Activated naive CD4-positive, alpha-beta T cell treated with anti-CD3 and anti-CD28 coated beads, Interleukin-2, amount 10 ng/mL, durations not matched to agents 7 days and 5 days (primary cell): ENCODE measurements around the gene GIPC2.
"Not testable (repeated sequence)": the region's sequence is repeated elsewhere in the genome, so short reads cannot be mapped to it uniquely, and the experiment has no call there.

ENCODE experiments used
- CTCF ChIA-PET: fragments of 350-600 bp; sonication (Branson Sonifier 250); formaldehyde crosslinking; loops from one replicate; lab custom pipeline; 2021; ENCODE audit warnings: antibody characterized with exemption; lab: Charles Lee
- DNase-seq: peaks from one replicate; pipeline ENCODE4 v3.0.0-alpha.2; 2020
- H3K27ac Mint-ChIP-seq: one replicate; pipeline ENCODE4 v1.8.0; 2021; ENCODE audit warnings: mild to moderate bottlenecking, moderate library complexity, mixed read lengths
- H3K27me3 Mint-ChIP-seq: one replicate; pipeline ENCODE4 v1.8.0; 2021; ENCODE audit warnings: mild to moderate bottlenecking, mixed read lengths
- H3K36me3 Mint-ChIP-seq: one replicate; pipeline ENCODE4 v1.8.0; 2021; ENCODE audit warnings: mixed read lengths
- H3K4me1 Mint-ChIP-seq: one replicate; pipeline ENCODE4 v1.8.0; 2021; ENCODE audit warnings: mixed read lengths
- H3K4me3 Mint-ChIP-seq: one replicate; pipeline ENCODE4 v1.8.0; 2021; ENCODE audit warnings: mild to moderate bottlenecking, moderate library complexity, mixed read lengths
- H3K9me3 Mint-ChIP-seq: one replicate; pipeline ENCODE4 v1.8.0; 2021; ENCODE audit warnings: mixed read lengths

Gene GIPC2

GRCh38 chr1:78102916-78103315, 57.1 kb downstream of the GIPC2 start:
- H3K27me3 Mint-ChIP-seq = no peaks in the 10 kb centered on the region
- H3K4me3 Mint-ChIP-seq = no peak overlapping the region
- no peak for DNase-seq
- H3K9me3 Mint-ChIP-seq = no peaks in the 10 kb centered on the region
- CTCF ChIA-PET = no interaction called here
- H3K27ac Mint-ChIP-seq = no peak overlapping the region
- no peaks in the 10 kb centered on the region for H3K4me1 Mint-ChIP-seq
- H3K36me3 Mint-ChIP-seq = no peaks in the 10 kb centered on the region

- no peak for DNase-seq
- Mint-ChIP-seq H3K27ac (no peak overlapping the region), H3K4me3 (no peak overlapping the region), H3K4me1 (no peaks in the 10 kb centered on the region), H3K36me3 (no peaks in the 10 kb centered on the region), H3K27me3 (no peaks in the 10 kb centered on the region), H3K9me3 (no peaks in the 10 kb centered on the region)
- CTCF ChIA-PET = no interaction called here
Observed at GRCh38 chr1:78104322-78104721, 58.6 kb downstream of the GIPC2 start.

- DNase-seq, H3K9me3 Mint-ChIP-seq, H3K27ac Mint-ChIP-seq, CTCF ChIA-PET, H3K4me1 Mint-ChIP-seq, H3K27me3 Mint-ChIP-seq, H3K4me3 Mint-ChIP-seq, H3K36me3 Mint-ChIP-seq: not testable (repeated sequence)
Observed at GRCh38 chr1:78109659-78110058, 63.9 kb downstream of the GIPC2 start.

GRCh38 chr1:78113156-78113916, 67.6 kb downstream of the GIPC2 start:
- peaks cover 6% of the 10 kb centered on the region for H3K27me3 Mint-ChIP-seq
- DNase-seq = no peak
- CTCF ChIA-PET = interaction anchor here (1.0 to 1.8 kb wide), 11 partner anchors 13 to 967 kb away, joined by 3 to 11 read pairs (median 5); partner anchors contain the start of gene DNAJB4
- H3K4me1 Mint-ChIP-seq = no peaks in the 10 kb centered on the region
- H3K36me3 Mint-ChIP-seq = no peaks in the 10 kb centered on the region
- no peak overlapping the region for H3K4me3 Mint-ChIP-seq
- no peaks in the 10 kb centered on the region for H3K9me3 Mint-ChIP-seq
- peak overlapping the region; percentile 6 for H3K27ac Mint-ChIP-seq

GRCh38 chr1:78114034-78114956, 68.5 kb downstream of the GIPC2 start:
- Mint-ChIP-seq H3K9me3 (no peaks in the 10 kb centered on the region), H3K4me1 (no peaks in the 10 kb centered on the region), H3K27ac (no peak overlapping the region), H3K4me3 (no peak overlapping the region), H3K36me3 (no peaks in the 10 kb centered on the region), H3K27me3 (peaks cover 6% of the 10 kb centered on the region)
- peak; percentile 66 for DNase-seq
- CTCF ChIA-PET = interaction anchor here (0.6 to 1.8 kb wide), 18 partner anchors 9 to 968 kb away, joined by 3 to 11 read pairs (median 4); partner anchors contain the start of gene DNAJB4

GRCh38 chr1:78120485-78120884, 74.7 kb downstream of the GIPC2 start:
- H3K4me3 Mint-ChIP-seq, CTCF ChIA-PET, H3K36me3 Mint-ChIP-seq, DNase-seq, H3K27me3 Mint-ChIP-seq, H3K27ac Mint-ChIP-seq, H3K4me1 Mint-ChIP-seq, H3K9me3 Mint-ChIP-seq: not testable (repeated sequence)

GRCh38 chr1:78121710-78122109, 75.9 kb downstream of the GIPC2 start:
- Mint-ChIP-seq H3K27ac (no peak overlapping the region), H3K4me3 (no peak overlapping the region), H3K27me3 (peaks cover 4% of the 10 kb centered on the region), H3K36me3 (no peaks in the 10 kb centered on the region), H3K9me3 (no peaks in the 10 kb centered on the region), H3K4me1 (no peaks in the 10 kb centered on the region)
- CTCF ChIA-PET = no interaction called here
- DNase-seq = no peak

- no peak overlapping the region for H3K27ac Mint-ChIP-seq
- CTCF ChIA-PET = interaction anchor here (0.7 to 1.4 kb wide), 2 partner anchors 8 to 65 kb away, joined by 3 to 6 read pairs; no protein-coding TSS in a partner anchor
- no peak overlapping the region for H3K4me3 Mint-ChIP-seq
- H3K27me3 Mint-ChIP-seq = peaks cover 4% of the 10 kb centered on the region
- H3K9me3 Mint-ChIP-seq = no peaks in the 10 kb centered on the region
- H3K36me3 Mint-ChIP-seq = no peaks in the 10 kb centered on the region
- DNase-seq = no peak
- no peaks in the 10 kb centered on the region for H3K4me1 Mint-ChIP-seq
Observed at GRCh38 chr1:78122389-78122788, 76.6 kb downstream of the GIPC2 start.

- CTCF ChIA-PET = interaction anchor here (1.0 kb wide), 1 partner anchor 12 kb away, joined by 3 read pairs; no protein-coding TSS in a partner anchor
- Mint-ChIP-seq H3K27me3 (peaks cover 4% of the 10 kb centered on the region), H3K4me1 (no peaks in the 10 kb centered on the region), H3K36me3 (no peaks in the 10 kb centered on the region), H3K4me3 (no peak overlapping the region), H3K27ac (no peak overlapping the region), H3K9me3 (no peaks in the 10 kb centered on the region)
- DNase-seq = no peak
Observed at GRCh38 chr1:78126506-78126905, 80.7 kb downstream of the GIPC2 start.

- peaks cover 5% of the 10 kb centered on the region for H3K27me3 Mint-ChIP-seq
- no peak for DNase-seq
- no peaks in the 10 kb centered on the region for H3K9me3 Mint-ChIP-seq
- H3K4me1 Mint-ChIP-seq = no peaks in the 10 kb centered on the region
- CTCF ChIA-PET = interaction anchor here (0.6 to 6.0 kb wide), 10 partner anchors 11 to 543 kb away, joined by 3 to 48 read pairs (median 3); partner anchors contain the start of gene DNAJB4
- no peak overlapping the region for H3K4me3 Mint-ChIP-seq
- no peaks in the 10 kb centered on the region for H3K36me3 Mint-ChIP-seq
- H3K27ac Mint-ChIP-seq = no peak overlapping the region
Observed at GRCh38 chr1:78132174-78132947, 86.6 kb downstream of the GIPC2 start.

GRCh38 chr1:78132948-78133322, 87.2 kb downstream of the GIPC2 start:
- Mint-ChIP-seq H3K27me3 (peaks cover 5% of the 10 kb centered on the region), H3K36me3 (no peaks in the 10 kb centered on the region), H3K9me3 (no peaks in the 10 kb centered on the region), H3K4me3 (no peak overlapping the region), H3K4me1 (no peaks in the 10 kb centered on the region), H3K27ac (no peak overlapping the region)
- no peak for DNase-seq
- CTCF ChIA-PET = interaction anchor here (1.4 to 6.0 kb wide), 3 partner anchors 10 to 543 kb away, joined by 4 to 48 read pairs (median 42); no protein-coding TSS in a partner anchor

- H3K4me1 Mint-ChIP-seq = peaks cover 2% of the 10 kb centered on the region
- CTCF ChIA-PET = no interaction called here
- H3K27me3 Mint-ChIP-seq = peaks cover 5% of the 10 kb centered on the region
- no peaks in the 10 kb centered on the region for H3K36me3 Mint-ChIP-seq
- DNase-seq = no peak
- H3K9me3 Mint-ChIP-seq = no peaks in the 10 kb centered on the region
- no peak overlapping the region for H3K27ac Mint-ChIP-seq
- H3K4me3 Mint-ChIP-seq = no peak overlapping the region
Observed at GRCh38 chr1:78136680-78137079, 90.9 kb downstream of the GIPC2 start.

GRCh38 chr1:78141531-78142231, 95.9 kb downstream of the GIPC2 start:
- no peak overlapping the region for H3K27ac Mint-ChIP-seq
- peaks cover 2% of the 10 kb centered on the region for H3K27me3 Mint-ChIP-seq
- no peaks in the 10 kb centered on the region for H3K36me3 Mint-ChIP-seq
- no peak overlapping the region for H3K4me3 Mint-ChIP-seq
- H3K9me3 Mint-ChIP-seq = no peaks in the 10 kb centered on the region
- H3K4me1 Mint-ChIP-seq = peaks cover 23% of the 10 kb centered on the region
- CTCF ChIA-PET = interaction anchor here (1.0 to 7.2 kb wide), 3 partner anchors 10 to 476 kb away, joined by 3 to 48 read pairs (median 4); no protein-coding TSS in a partner anchor
- no peak for DNase-seq
